ENCODE results near the gene ADCY2.

The ADCY2 gene

DNA sequence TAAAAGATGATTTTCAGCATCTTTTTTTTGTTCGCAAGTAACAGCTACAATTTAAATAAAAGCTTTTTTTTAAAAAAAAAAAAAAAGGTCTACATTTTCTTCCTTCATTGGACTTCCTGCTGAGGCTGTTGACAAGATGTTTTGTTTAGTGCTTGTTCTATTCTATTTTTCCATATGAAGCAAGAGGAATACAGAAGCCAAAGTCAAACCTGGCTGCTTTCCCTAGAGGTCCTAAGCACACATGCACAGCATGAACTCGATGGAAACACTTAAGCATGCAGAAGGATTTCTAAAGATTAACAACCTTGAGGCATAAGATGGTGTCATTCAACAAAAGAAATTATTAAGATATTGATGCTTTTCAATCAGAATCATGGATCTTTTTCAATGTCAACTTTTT lies 105.1 kb downstream of the ADCY2 start:
- Histone ChIP-seq H3K27ac (ENCODE audit: extremely low read depth, low read depth, low read length) (no peak overlapping the region), H3K36me3 (ENCODE audit: control insufficient read depth in 2 of 2, insufficient read depth in 1 of 2, low read length in 2 of 2) (no peaks in the 10 kb centered on the region), H3K9me3 (ENCODE audit: control insufficient read depth, insufficient read depth, low read depth, low read length) (no peaks in the 10 kb centered on the region), H3K4me1 (ENCODE audit: control insufficient read depth, insufficient read depth, low read length) (no peaks in the 10 kb centered on the region), H3K4me3 (ENCODE audit: low read depth, low read length) (no peak overlapping the region)
- TF ChIP-seq PRDM4 (tag by site-specific recombination; IDR thresholded peaks at IDR 0.05) (no peak), ZNF184 (tag by site-specific recombination; IDR thresholded peaks at IDR 0.05) (no peak), ZBTB8A (tag by site-specific recombination; IDR thresholded peaks at IDR 0.05) (no peak), ZNF423 (tag by site-specific recombination; IDR thresholded peaks at IDR 0.05) (no peak)
- ChIA-PET CTCF (no interaction called here), POLR2A (no interaction called here)

- H3K9me3 ChIP-seq (ENCODE audit: control insufficient read depth, insufficient read depth, low read depth, low read length): no peaks in the 10 kb centered on the region
- ChIA-PET POLR2A (no interaction called here), CTCF (interaction anchor here (0.5 kb wide), 1 partner anchor 62 kb away, joined by 3 read pairs; no protein-coding TSS in a partner anchor)
- no peaks in the 10 kb centered on the region for H3K4me1 ChIP-seq (ENCODE audit: control insufficient read depth, insufficient read depth, low read length)
- no peaks in the 10 kb centered on the region for H3K36me3 ChIP-seq (ENCODE audit: control insufficient read depth in 2 of 2, insufficient read depth in 1 of 2, low read length in 2 of 2)
- H3K4me3 ChIP-seq (ENCODE audit: low read depth, low read length): no peak overlapping the region
- no peak overlapping the region for H3K27ac ChIP-seq (ENCODE audit: extremely low read depth, low read depth, low read length)
- TF ChIP-seq ZBTB20 (tag by site-specific recombination; IDR thresholded peaks at IDR 0.05) (no peak), ZNF18 (tag by site-specific recombination; IDR thresholded peaks at IDR 0.05) (no peak), ZNF830 (tag by site-specific recombination; IDR thresholded peaks at IDR 0.05; ENCODE audit: low read depth) (no peak), ZNF311 (tag by site-specific recombination; IDR thresholded peaks at IDR 0.05; ENCODE audit: borderline replicate concordance) (no peak), ZNF626 (tag by site-specific recombination; IDR thresholded peaks at IDR 0.05) (no peak), BCL6B (tag by site-specific recombination; IDR thresholded peaks at IDR 0.05) (no peak), ZBTB21 (tag by site-specific recombination; IDR thresholded peaks at IDR 0.05) (no peak), ZXDB (tag by site-specific recombination; IDR thresholded peaks at IDR 0.05) (no peak), ZNF837 (tag by site-specific recombination; IDR thresholded peaks at IDR 0.05) (no peak), ELK4 (IDR thresholded peaks at IDR 0.05; ENCODE audit: borderline replicate concordance, low read depth, low read length) (no peak), PATZ1 (tag by site-specific recombination; IDR thresholded peaks at IDR 0.05) (no peak), REST (tag by site-specific recombination; IDR thresholded peaks at IDR 0.05) (no peak), GLIS1 (tag by site-specific recombination; IDR thresholded peaks at IDR 0.05) (no peak), ZNF248 (tag by site-specific recombination; IDR thresholded peaks at IDR 0.05) (no peak), ZBTB8A (tag by site-specific recombination; IDR thresholded peaks at IDR 0.05) (no peak), ZNF768 (tag by site-specific recombination; IDR thresholded peaks at IDR 0.05) (no peak), ZNF580 (tag by site-specific recombination; IDR thresholded peaks at IDR 0.05) (no peak)
Measured at GRCh38 chr5:7503564-7503963, 107.6 kb downstream of the ADCY2 start.

All from HEK293 (cell line).